ENCODE data around the gene TAMALIN. TPM values are rescaled to one million over a fixed set of nuclear protein-coding genes. Genes with fewer than 3 reads are reported as not detected.

TAMALIN gene
- total RNA-seq, 3 donors from 2014 or later = 13.5 to 16.5 (median 15.3) TPM

GRCh38 chr12:52045794-52046199, 39.1 kb downstream of the TAMALIN start:
- H3K36me3 Mint-ChIP-seq (ENCODE audit: insufficient read depth) = peaks cover 2% of the 10 kb centered on the region
- H3K4me1 Mint-ChIP-seq (ENCODE audit: low read depth) = peaks cover 34% of the 10 kb centered on the region
- H3K4me3 Mint-ChIP-seq = no peak overlapping the region
- DNase-seq = no peak
- ATAC-seq = no peak
- no peaks in the 10 kb centered on the region for H3K27me3 Mint-ChIP-seq (ENCODE audit: low read depth)
- no peaks in the 10 kb centered on the region for H3K9me3 Mint-ChIP-seq

GRCh38 chr12:52046859-52047258, 40.1 kb downstream of the TAMALIN start:
- Mint-ChIP-seq H3K4me1 (ENCODE audit: low read depth) (peaks cover 33% of the 10 kb centered on the region), H3K27me3 (ENCODE audit: low read depth) (no peaks in the 10 kb centered on the region), H3K9me3 (no peaks in the 10 kb centered on the region), H3K4me3 (no peak overlapping the region), H3K36me3 (ENCODE audit: insufficient read depth) (peaks cover 2% of the 10 kb centered on the region)
- DNase-seq (no peak), ATAC-seq (no peak)

GRCh38 chr12:52049286-52049685, 42.5 kb downstream of the TAMALIN start:
- peaks cover 40% of the 10 kb centered on the region for H3K4me1 Mint-ChIP-seq (ENCODE audit: low read depth)
- H3K9me3 Mint-ChIP-seq = no peaks in the 10 kb centered on the region
- DNase-seq = no peak

DNA sequence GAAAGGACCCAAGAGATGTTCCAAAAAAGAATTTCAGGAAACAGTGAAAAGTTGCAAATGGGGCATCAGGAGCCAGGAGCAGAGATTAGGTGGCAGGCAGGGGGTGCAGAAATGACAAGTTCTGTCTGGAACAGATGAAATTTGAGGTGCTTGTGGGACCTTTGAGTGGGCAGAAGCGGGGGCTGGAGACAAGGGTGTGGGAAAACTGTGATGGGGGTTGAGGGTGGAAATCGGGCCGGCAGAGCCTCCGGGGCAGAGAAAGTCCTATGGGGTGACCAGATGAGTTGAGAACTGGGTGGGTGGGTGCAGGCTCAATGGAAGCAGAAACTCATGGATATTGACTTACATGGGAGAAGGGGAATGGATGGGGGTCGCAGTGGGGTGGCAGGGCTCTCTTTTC, 42.9 kb downstream of the TAMALIN start:
- Mint-ChIP-seq H3K4me3 (peak overlapping the region; percentile 97), H3K9me3 (no peaks in the 10 kb centered on the region), H3K27me3 (ENCODE audit: low read depth) (no peaks in the 10 kb centered on the region), H3K4me1 (ENCODE audit: low read depth) (peaks cover 40% of the 10 kb centered on the region), H3K36me3 (ENCODE audit: insufficient read depth) (peaks cover 3% of the 10 kb centered on the region)
- DNase-seq (no peak), ATAC-seq (no peak)

More at GRCh38 chr12:52049286-52049685, 42.5 kb downstream of the TAMALIN start:
- Mint-ChIP-seq H3K36me3 (ENCODE audit: insufficient read depth) (peaks cover 4% of the 10 kb centered on the region), H3K4me3 (peak overlapping the region; percentile 97), H3K27me3 (ENCODE audit: low read depth) (no peaks in the 10 kb centered on the region)
- no peak for ATAC-seq

DNA sequence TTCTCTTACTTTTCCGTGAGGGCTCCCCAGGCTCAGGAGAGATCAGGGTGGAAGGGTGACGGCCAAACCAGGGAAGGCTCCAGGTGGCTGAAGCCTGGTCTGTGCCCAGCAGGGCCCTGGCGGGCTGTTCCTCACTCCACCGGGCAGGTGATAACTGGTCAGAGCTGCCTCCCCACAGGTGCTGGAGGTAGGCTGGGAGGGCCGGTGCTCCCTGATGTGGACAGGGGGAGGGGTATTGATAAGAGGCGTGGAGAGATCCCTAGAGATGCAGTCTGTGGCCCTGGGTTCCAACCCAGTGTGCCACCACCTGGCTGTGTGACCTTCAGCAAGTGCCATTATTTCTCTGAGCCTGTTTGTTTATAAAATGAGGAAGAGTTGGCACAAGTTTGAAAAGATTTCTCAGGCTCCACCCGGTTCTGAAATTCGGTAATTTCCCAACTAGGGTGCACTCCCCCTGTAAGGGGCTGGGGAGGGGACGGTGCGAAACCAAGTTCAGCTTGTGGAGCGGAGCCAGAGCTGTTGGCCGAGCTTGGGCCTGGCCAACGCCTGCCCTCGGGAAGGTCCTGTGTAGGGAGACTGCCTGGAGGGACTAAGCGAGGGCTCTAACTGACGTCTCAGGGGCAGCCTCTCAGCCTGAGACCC, 43.5 kb downstream of the TAMALIN start:
- no peak for ATAC-seq
- no peak for DNase-seq
- Mint-ChIP-seq H3K4me1 (ENCODE audit: low read depth) (peaks cover 40% of the 10 kb centered on the region), H3K36me3 (ENCODE audit: insufficient read depth) (peaks cover 3% of the 10 kb centered on the region), H3K4me3 (peak overlapping the region; percentile 97), H3K27me3 (ENCODE audit: low read depth) (no peaks in the 10 kb centered on the region), H3K9me3 (no peaks in the 10 kb centered on the region)

GRCh38 chr12:52050758-52051541, 44.2 kb downstream of the TAMALIN start, which contains the start of gene NR4A1:
Gene NR4A1 (plus strand): TSS chr12:52051442. CDS start chr12:52054329, 2,887 bp downstream.
- no peaks in the 10 kb centered on the region for H3K9me3 Mint-ChIP-seq
- ATAC-seq (peak; percentile 91 to 94), DNase-seq (peak; percentile 100)
- no peaks in the 10 kb centered on the region for H3K27me3 Mint-ChIP-seq (ENCODE audit: low read depth)
- H3K36me3 Mint-ChIP-seq (ENCODE audit: insufficient read depth) = peaks cover 3% of the 10 kb centered on the region
- peak within 1 kb of the TSS; percentile 97 for H3K4me3 Mint-ChIP-seq
- peaks cover 37% of the 10 kb centered on the region for H3K4me1 Mint-ChIP-seq (ENCODE audit: low read depth)

- H3K4me3 Mint-ChIP-seq = peak overlapping the region; percentile 97
- H3K36me3 Mint-ChIP-seq (ENCODE audit: insufficient read depth) = peaks cover 8% of the 10 kb centered on the region
- H3K27me3 Mint-ChIP-seq (ENCODE audit: low read depth) = no peaks in the 10 kb centered on the region
- H3K4me1 Mint-ChIP-seq (ENCODE audit: low read depth) = peaks cover 37% of the 10 kb centered on the region
- no peaks in the 10 kb centered on the region for H3K9me3 Mint-ChIP-seq
- DNase-seq (no peak), ATAC-seq (no peak)
Measured at GRCh38 chr12:52052468-52053186, 45.9 kb downstream of the TAMALIN start.

DNA sequence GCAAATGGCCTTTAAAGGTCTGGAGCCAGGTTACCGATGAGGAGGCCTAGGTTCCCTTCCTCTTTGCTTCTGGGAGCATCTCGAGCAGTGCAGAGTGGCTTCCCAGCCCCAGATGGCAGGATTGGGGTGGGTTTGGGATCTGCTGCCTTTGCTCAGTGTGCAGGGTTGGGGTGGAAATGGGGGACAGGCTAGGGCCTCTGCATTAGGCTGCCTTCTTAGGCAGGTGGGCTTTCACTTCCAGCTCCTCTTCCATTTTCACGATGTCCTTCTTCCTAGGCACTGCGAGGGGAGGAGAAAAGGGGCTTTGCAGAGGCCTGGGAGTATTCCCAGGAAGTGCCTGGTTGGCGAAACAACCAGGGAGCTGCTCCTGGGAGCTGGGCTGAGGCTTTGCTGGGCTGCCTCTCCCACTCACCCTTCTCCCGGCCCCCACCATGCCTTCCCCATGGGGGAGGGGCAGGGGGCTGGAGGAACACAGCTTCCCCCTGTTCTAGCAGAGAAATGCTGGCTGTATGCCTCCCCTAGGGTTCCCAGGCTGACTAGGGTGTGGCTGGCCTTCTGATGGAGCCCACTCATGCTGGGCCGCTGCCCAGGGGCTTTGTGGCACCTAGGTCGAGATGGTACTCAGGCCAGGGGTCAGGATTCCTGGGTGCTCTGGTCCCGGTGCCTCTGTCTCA, 46.9 kb downstream of the TAMALIN start:
- ATAC-seq (no peak), DNase-seq (no peak)
- H3K4me1 Mint-ChIP-seq (ENCODE audit: low read depth) = peaks cover 37% of the 10 kb centered on the region
- H3K27me3 Mint-ChIP-seq (ENCODE audit: low read depth) = no peaks in the 10 kb centered on the region
- peak overlapping the region; percentile 97 for H3K4me3 Mint-ChIP-seq
- no peaks in the 10 kb centered on the region for H3K9me3 Mint-ChIP-seq
- peaks cover 8% of the 10 kb centered on the region for H3K36me3 Mint-ChIP-seq (ENCODE audit: insufficient read depth)

DNA sequence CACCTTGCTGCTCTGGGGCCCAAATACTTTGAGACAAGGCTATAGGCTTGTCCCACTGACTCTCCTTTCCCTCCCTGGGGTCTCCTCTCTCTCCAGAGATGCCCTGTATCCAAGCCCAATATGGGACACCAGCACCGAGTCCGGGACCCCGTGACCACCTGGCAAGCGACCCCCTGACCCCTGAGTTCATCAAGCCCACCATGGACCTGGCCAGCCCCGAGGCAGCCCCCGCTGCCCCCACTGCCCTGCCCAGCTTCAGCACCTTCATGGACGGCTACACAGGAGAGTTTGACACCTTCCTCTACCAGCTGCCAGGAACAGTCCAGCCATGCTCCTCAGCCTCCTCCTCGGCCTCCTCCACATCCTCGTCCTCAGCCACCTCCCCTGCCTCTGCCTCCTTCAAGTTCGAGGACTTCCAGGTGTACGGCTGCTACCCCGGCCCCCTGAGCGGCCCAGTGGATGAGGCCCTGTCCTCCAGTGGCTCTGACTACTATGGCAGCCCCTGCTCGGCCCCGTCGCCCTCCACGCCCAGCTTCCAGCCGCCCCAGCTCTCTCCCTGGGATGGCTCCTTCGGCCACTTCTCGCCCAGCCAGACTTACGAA, 47.6 kb downstream of the TAMALIN start:
- Mint-ChIP-seq H3K4me3 (peak overlapping the region; percentile 97), H3K36me3 (ENCODE audit: insufficient read depth) (peaks cover 8% of the 10 kb centered on the region), H3K27me3 (ENCODE audit: low read depth) (no peaks in the 10 kb centered on the region), H3K4me1 (ENCODE audit: low read depth) (peaks cover 34% of the 10 kb centered on the region), H3K9me3 (no peaks in the 10 kb centered on the region)
- no peak for DNase-seq
- no peak for ATAC-seq

DNA sequence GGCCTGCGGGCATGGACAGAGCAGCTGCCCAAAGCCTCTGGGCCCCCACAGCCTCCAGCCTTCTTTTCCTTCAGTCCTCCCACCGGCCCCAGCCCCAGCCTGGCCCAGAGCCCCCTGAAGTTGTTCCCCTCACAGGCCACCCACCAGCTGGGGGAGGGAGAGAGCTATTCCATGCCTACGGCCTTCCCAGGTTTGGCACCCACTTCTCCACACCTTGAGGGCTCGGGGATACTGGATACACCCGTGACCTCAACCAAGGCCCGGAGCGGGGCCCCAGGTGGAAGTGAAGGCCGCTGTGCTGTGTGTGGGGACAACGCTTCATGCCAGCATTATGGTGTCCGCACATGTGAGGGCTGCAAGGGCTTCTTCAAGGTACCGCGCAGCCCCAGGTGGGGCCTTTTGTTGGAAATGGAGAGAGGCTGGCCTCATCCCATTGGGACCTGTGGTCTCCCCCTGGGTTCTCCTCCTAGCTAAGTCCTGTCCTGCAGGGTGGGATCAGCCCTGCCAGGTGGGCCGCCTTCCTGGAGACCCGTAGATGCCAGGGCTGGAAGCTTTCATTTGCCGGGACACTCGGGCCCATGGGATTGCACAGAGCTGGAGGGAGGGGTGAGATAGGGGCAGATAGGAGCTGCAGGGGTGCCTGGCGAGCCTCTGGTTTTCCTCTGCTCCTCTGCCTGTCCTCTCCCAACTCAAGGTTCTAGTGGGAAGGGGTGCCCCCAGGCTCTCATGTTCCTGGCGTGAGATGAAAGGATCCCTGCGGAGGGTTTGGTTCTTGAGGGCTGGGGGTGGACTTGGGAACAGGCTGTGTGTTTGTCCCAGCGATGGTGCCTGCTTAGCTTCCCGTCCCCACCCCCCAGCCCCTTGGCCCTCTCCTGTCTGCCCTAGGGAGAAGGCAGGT, 48.3 kb downstream of the TAMALIN start:
- Mint-ChIP-seq H3K4me3 (no peak overlapping the region), H3K36me3 (ENCODE audit: insufficient read depth) (peaks cover 8% of the 10 kb centered on the region)

GRCh38 chr12:52055731-52056711, 49.3 kb downstream of the TAMALIN start:
- ATAC-seq (no peak), DNase-seq (no peak)
- peaks cover 8% of the 10 kb centered on the region for H3K36me3 Mint-ChIP-seq (ENCODE audit: insufficient read depth)

More for the DNA sequence above, 48.3 kb downstream of the TAMALIN start:
- ATAC-seq (no peak), DNase-seq (no peak)
- peaks cover 27% of the 10 kb centered on the region for H3K4me1 Mint-ChIP-seq (ENCODE audit: low read depth)
- H3K27me3 Mint-ChIP-seq (ENCODE audit: low read depth) = no peaks in the 10 kb centered on the region
- no peaks in the 10 kb centered on the region for H3K9me3 Mint-ChIP-seq

More at GRCh38 chr12:52055731-52056711, 49.3 kb downstream of the TAMALIN start:
- Mint-ChIP-seq H3K4me1 (ENCODE audit: low read depth) (peaks cover 22% of the 10 kb centered on the region), H3K27me3 (ENCODE audit: low read depth) (no peaks in the 10 kb centered on the region), H3K4me3 (no peak overlapping the region), H3K9me3 (no peaks in the 10 kb centered on the region)
